Measurements from ENCODE around the gene TPM1.

Gene TPM1

DNA sequence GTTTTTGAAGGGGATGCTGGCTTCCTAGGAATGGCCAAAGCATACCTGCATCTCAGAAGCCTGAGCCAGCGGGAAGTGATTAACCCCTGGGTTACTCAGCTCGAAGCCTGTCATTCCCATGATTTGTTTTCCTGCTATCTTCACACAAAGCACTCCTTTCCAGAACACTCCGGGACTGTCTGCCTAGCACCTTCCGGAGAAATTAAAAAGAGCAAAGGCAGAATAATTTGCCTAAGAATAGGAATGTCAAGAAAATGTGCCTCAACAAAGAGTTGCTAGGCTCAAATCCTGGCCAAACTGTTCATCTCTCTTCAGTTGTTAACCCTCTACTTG lies 34.1 kb downstream of the TPM1 start:
- H3K4me3 ChIP-seq (ENCODE audit: low read length) = no peak overlapping the region
- no peaks in the 10 kb centered on the region for H3K27me3 ChIP-seq (ENCODE audit: control insufficient read depth, insufficient read depth, low read length)
- no peak overlapping the region for H3K9ac ChIP-seq (ENCODE audit: low read length)
- peak overlapping the region; percentile 75 for H3K27ac ChIP-seq (ENCODE audit: low read depth, low read length)
- peaks cover 25% of the 10 kb centered on the region for H3K4me1 ChIP-seq (ENCODE audit: control insufficient read depth, insufficient read depth, low read length)
- H3K36me3 ChIP-seq (ENCODE audit: control insufficient read depth, insufficient read depth, low read length) = no peaks in the 10 kb centered on the region

DNA sequence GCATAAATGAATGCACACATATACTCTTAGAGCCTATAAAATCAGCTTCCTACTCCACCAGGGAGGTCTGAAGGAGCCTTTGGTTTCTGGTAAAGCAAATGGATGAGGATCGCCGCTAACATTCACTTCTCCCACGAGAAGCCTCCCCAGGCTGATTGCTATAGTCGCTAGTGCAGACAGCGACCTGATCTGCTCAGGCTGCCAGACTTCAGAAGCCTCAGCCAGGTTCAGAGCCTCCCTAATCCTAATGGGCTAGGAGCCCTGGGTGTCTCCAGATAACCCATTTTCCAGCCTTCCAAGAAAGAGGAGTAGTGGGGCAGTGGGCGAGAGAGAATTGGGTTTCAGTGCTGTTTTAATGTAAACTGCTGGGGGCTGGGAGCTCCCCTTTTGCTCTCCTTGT lies 35.4 kb downstream of the TPM1 start:
- H3K9ac ChIP-seq (ENCODE audit: low read length) = no peak overlapping the region
- peaks cover 29% of the 10 kb centered on the region for H3K4me1 ChIP-seq (ENCODE audit: control insufficient read depth, insufficient read depth, low read length)
- no peaks in the 10 kb centered on the region for H3K27me3 ChIP-seq (ENCODE audit: control insufficient read depth, insufficient read depth, low read length)
- no peak overlapping the region for H3K4me3 ChIP-seq (ENCODE audit: low read length)
- H3K27ac ChIP-seq (ENCODE audit: low read depth, low read length) = no peak overlapping the region
- no peaks in the 10 kb centered on the region for H3K36me3 ChIP-seq (ENCODE audit: control insufficient read depth, insufficient read depth, low read length)

- H3K36me3 ChIP-seq (ENCODE audit: control insufficient read depth, insufficient read depth, low read length) = no peaks in the 10 kb centered on the region
- no peaks in the 10 kb centered on the region for H3K27me3 ChIP-seq (ENCODE audit: control insufficient read depth, insufficient read depth, low read length)
- H3K27ac ChIP-seq (ENCODE audit: low read depth, low read length) = no peak overlapping the region
- peaks cover 28% of the 10 kb centered on the region for H3K4me1 ChIP-seq (ENCODE audit: control insufficient read depth, insufficient read depth, low read length)
- H3K9ac ChIP-seq (ENCODE audit: low read length) = no peak overlapping the region
- no peak overlapping the region for H3K4me3 ChIP-seq (ENCODE audit: low read length)
Measured at GRCh38 chr15:63079947-63080626, 37.5 kb downstream of the TPM1 start.

DNA sequence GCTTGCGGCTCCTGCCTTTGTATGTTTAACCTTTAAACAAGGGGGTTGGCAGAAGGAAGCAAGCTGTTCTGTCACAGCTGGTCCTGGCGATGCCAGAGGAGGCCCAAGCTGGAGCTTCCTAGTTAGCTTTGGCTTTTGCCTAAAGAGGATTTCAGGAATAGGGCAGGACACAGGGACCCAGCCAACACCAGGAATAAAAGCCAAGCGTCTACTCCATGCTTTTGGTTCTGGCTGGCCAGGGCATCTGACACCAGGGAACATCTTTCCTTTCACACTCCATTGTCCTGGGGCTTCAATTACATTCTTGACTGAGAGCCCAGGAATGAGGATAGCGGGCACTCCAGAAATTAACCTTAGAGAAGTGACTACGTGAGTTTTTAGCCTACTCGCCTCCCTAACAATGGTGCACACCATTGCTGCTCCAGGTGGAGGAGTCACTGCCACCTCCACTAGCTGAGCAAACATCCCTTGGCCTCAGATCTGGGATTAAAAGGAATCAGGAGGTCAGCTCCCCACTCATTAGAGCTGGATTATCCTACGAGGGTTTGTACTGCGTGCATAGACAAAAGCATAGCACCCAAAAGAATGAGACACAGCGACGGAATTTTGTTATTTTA lies 38.2 kb downstream of the TPM1 start:
- H3K9ac ChIP-seq (ENCODE audit: low read length) = no peak overlapping the region
- H3K27me3 ChIP-seq (ENCODE audit: control insufficient read depth, insufficient read depth, low read length) = no peaks in the 10 kb centered on the region
- peaks cover 22% of the 10 kb centered on the region for H3K4me1 ChIP-seq (ENCODE audit: control insufficient read depth, insufficient read depth, low read length)
- no peaks in the 10 kb centered on the region for H3K36me3 ChIP-seq (ENCODE audit: control insufficient read depth, insufficient read depth, low read length)
- H3K27ac ChIP-seq (ENCODE audit: low read depth, low read length) = no peak overlapping the region
- H3K4me3 ChIP-seq (ENCODE audit: low read length) = no peak overlapping the region

- Histone ChIP-seq H3K4me3 (ENCODE audit: low read length) (no peak overlapping the region), H3K9ac (ENCODE audit: low read length) (no peak overlapping the region), H3K4me1 (ENCODE audit: control insufficient read depth, insufficient read depth, low read length) (peaks cover 17% of the 10 kb centered on the region), H3K27me3 (ENCODE audit: control insufficient read depth, insufficient read depth, low read length) (no peaks in the 10 kb centered on the region), H3K27ac (ENCODE audit: low read depth, low read length) (no peak overlapping the region), H3K36me3 (ENCODE audit: control insufficient read depth, insufficient read depth, low read length) (no peaks in the 10 kb centered on the region)
Measured at GRCh38 chr15:63082366-63082765, 39.8 kb downstream of the TPM1 start.

- Histone ChIP-seq H3K27me3 (ENCODE audit: control insufficient read depth, insufficient read depth, low read length) (no peaks in the 10 kb centered on the region), H3K27ac (ENCODE audit: low read depth, low read length) (peak overlapping the region; percentile 55), H3K36me3 (ENCODE audit: control insufficient read depth, insufficient read depth, low read length) (no peaks in the 10 kb centered on the region), H3K9ac (ENCODE audit: low read length) (no peak overlapping the region), H3K4me1 (ENCODE audit: control insufficient read depth, insufficient read depth, low read length) (peaks cover 17% of the 10 kb centered on the region), H3K4me3 (ENCODE audit: low read length) (no peak overlapping the region)
Measured at GRCh38 chr15:63083044-63083443, 40.5 kb downstream of the TPM1 start.

- H3K9ac ChIP-seq (ENCODE audit: low read length) = no peak overlapping the region
- H3K4me1 ChIP-seq (ENCODE audit: control insufficient read depth, insufficient read depth, low read length) = peaks cover 17% of the 10 kb centered on the region
- no peaks in the 10 kb centered on the region for H3K36me3 ChIP-seq (ENCODE audit: control insufficient read depth, insufficient read depth, low read length)
- no peak overlapping the region for H3K4me3 ChIP-seq (ENCODE audit: low read length)
- H3K27ac ChIP-seq (ENCODE audit: low read depth, low read length) = peak overlapping the region; percentile 55
- H3K27me3 ChIP-seq (ENCODE audit: control insufficient read depth, insufficient read depth, low read length) = no peaks in the 10 kb centered on the region
Measured at GRCh38 chr15:63083541-63083940, 41.0 kb downstream of the TPM1 start.

DNA sequence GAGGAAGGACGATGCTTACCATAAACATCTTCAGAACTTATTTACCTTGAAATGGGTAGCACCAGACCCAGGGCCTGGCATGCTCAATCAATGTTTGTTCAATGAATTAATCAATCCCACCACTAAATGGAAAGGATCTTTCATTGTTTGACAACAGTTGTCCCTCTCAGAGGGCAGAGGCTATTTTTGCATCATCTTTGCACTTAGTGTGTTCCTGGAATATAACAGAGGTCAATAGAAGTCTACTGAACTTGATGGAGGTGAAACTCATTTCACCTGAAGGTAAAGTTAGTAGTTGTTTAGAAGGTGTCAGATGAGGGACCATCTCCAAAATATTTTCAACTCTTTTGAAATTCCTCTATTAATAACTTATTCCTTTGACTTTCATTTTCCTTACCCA lies 42.3 kb downstream of the TPM1 start:
- Histone ChIP-seq H3K36me3 (ENCODE audit: control insufficient read depth, insufficient read depth, low read length) (no peaks in the 10 kb centered on the region), H3K27ac (ENCODE audit: low read depth, low read length) (no peak overlapping the region), H3K27me3 (ENCODE audit: control insufficient read depth, insufficient read depth, low read length) (no peaks in the 10 kb centered on the region), H3K9ac (ENCODE audit: low read length) (no peak overlapping the region), H3K4me3 (ENCODE audit: low read length) (no peak overlapping the region), H3K4me1 (ENCODE audit: control insufficient read depth, insufficient read depth, low read length) (peaks cover 29% of the 10 kb centered on the region)

GRCh38 chr15:63085289-63085688 lies 42.7 kb downstream of the TPM1 start:
- Histone ChIP-seq H3K27me3 (ENCODE audit: control insufficient read depth, insufficient read depth, low read length) (no peaks in the 10 kb centered on the region), H3K36me3 (ENCODE audit: control insufficient read depth, insufficient read depth, low read length) (no peaks in the 10 kb centered on the region), H3K4me3 (ENCODE audit: low read length) (no peak overlapping the region), H3K4me1 (ENCODE audit: control insufficient read depth, insufficient read depth, low read length) (peaks cover 29% of the 10 kb centered on the region), H3K9ac (ENCODE audit: low read length) (no peak overlapping the region), H3K27ac (ENCODE audit: low read depth, low read length) (no peak overlapping the region)

- Histone ChIP-seq H3K27ac (ENCODE audit: low read depth, low read length) (no peak overlapping the region), H3K36me3 (ENCODE audit: control insufficient read depth, insufficient read depth, low read length) (no peaks in the 10 kb centered on the region), H3K4me3 (ENCODE audit: low read length) (no peak overlapping the region), H3K4me1 (ENCODE audit: control insufficient read depth, insufficient read depth, low read length) (peaks cover 25% of the 10 kb centered on the region), H3K27me3 (ENCODE audit: control insufficient read depth, insufficient read depth, low read length) (no peaks in the 10 kb centered on the region), H3K9ac (ENCODE audit: low read length) (no peak overlapping the region)
Measured at GRCh38 chr15:63086271-63086670, 43.7 kb downstream of the TPM1 start.

GRCh38 chr15:63086947-63087346 lies 44.4 kb downstream of the TPM1 start:
- H3K27ac ChIP-seq (ENCODE audit: low read depth, low read length) = no peak overlapping the region
- no peak overlapping the region for H3K9ac ChIP-seq (ENCODE audit: low read length)
- H3K27me3 ChIP-seq (ENCODE audit: control insufficient read depth, insufficient read depth, low read length) = no peaks in the 10 kb centered on the region

DNA sequence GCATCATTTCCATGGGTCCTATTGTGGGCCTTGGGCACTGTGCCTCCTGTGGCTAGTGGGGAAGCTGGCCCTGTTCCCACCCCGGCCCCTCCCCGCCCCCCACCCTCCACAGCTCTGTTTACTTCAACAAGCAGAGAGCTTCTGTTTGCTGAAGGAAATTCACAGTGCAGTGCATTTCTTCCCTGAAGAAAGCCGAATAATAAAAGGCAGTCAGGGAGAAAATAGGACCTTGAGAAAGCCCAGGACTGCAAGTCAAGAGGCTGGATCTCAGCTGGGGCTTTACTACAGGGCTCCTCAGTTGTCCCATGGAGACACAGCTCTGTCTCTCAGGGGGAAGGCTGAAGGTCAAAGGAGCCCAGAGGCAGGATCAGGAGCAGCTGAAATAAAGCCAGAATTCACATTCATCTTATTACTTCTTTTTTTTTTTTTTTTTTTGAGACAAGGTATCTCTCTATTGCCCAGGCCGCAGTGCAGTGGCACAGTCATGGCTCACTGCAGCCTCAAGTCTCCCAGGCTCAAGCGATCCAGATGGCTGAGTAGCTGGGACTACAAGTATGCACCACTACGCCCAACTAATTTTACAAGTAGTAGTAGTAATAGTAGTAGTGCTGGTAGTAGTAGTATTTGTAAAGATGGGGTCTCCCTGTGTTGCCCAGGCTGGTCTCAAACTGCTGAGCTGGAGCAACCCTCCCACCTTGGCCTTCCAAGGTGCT lies 46.1 kb downstream of the TPM1 start:
- Histone ChIP-seq H3K27me3 (ENCODE audit: control insufficient read depth, insufficient read depth, low read length) (no peaks in the 10 kb centered on the region), H3K9ac (ENCODE audit: low read length) (no peak overlapping the region), H3K4me1 (ENCODE audit: control insufficient read depth, insufficient read depth, low read length) (peaks cover 17% of the 10 kb centered on the region), H3K36me3 (ENCODE audit: control insufficient read depth, insufficient read depth, low read length) (no peaks in the 10 kb centered on the region), H3K4me3 (ENCODE audit: low read length) (no peak overlapping the region), H3K27ac (ENCODE audit: low read depth, low read length) (peak overlapping the region; percentile 72)

More at GRCh38 chr15:63086947-63087346, 44.4 kb downstream of the TPM1 start:
- H3K4me1 ChIP-seq (ENCODE audit: control insufficient read depth, insufficient read depth, low read length) = peaks cover 25% of the 10 kb centered on the region
- H3K4me3 ChIP-seq (ENCODE audit: low read length) = no peak overlapping the region
- H3K36me3 ChIP-seq (ENCODE audit: control insufficient read depth, insufficient read depth, low read length) = no peaks in the 10 kb centered on the region
